ENCODE data around the gene PTPRU. TPM values are rescaled to one million over a fixed set of nuclear protein-coding genes. Genes with fewer than 3 reads are reported as not detected.

PTPRU gene
- polyA plus RNA-seq, 1 of the 3 experiments (the other 2 are of a cell fraction), result 3.5 TPM

- no peak overlapping the region for H2AFZ ChIP-seq (ENCODE audit: low read depth)
- peaks cover 25 to 30% of the 10 kb centered on the region in 2 experiments for H3K36me3 ChIP-seq (replicated peaks in 1 of 2; ENCODE audit: control insufficient read depth in 1 of 2, insufficient read depth in 2 of 2, low read length in 1 of 2)
- no peak overlapping the region for H3K4me3 ChIP-seq (ENCODE audit: low read depth in 2 of 2, low read length in 1 of 2)
- peaks cover 0 to 8% of the 10 kb centered on the region in 2 experiments; a peak in 2 of 4 replicates for H3K4me1 ChIP-seq (ENCODE audit: control insufficient read depth in 1 of 2, insufficient read depth in 2 of 2, low read depth in 1 of 2, low read length in 1 of 2)
- H3K79me2 ChIP-seq (ENCODE audit: insufficient read depth), result no peaks in the 10 kb centered on the region
- no peak overlapping the region for H3K9ac ChIP-seq
- no peaks in the 10 kb centered on the region for H3K9me2 ChIP-seq
- H3F3A ChIP-seq (replicated peaks; ENCODE audit: insufficient read depth), result peaks cover 3% of the 10 kb centered on the region
- CTCF ChIA-PET, result interaction anchor here (1.0 to 1.7 kb wide), 2 partner anchors 9 to 11 kb away, joined by 3 to 5 read pairs; no protein-coding TSS in a partner anchor
- whole genome bisulfite sequencing (ENCODE audit: low lambda C conversion rate), result 96% methylated on average over 12 of the region's 12 CpGs
- no peaks in the 10 kb centered on the region for H3K27me3 ChIP-seq (ENCODE audit: insufficient read depth)
- no peak for DNase-seq
- POLR2A ChIA-PET, result no interaction called here
- H3K27ac ChIP-seq (ENCODE audit: low read depth in 2 of 2, low read length in 1 of 2), result no peak overlapping the region
- TF ChIP-seq, protein P1, sequence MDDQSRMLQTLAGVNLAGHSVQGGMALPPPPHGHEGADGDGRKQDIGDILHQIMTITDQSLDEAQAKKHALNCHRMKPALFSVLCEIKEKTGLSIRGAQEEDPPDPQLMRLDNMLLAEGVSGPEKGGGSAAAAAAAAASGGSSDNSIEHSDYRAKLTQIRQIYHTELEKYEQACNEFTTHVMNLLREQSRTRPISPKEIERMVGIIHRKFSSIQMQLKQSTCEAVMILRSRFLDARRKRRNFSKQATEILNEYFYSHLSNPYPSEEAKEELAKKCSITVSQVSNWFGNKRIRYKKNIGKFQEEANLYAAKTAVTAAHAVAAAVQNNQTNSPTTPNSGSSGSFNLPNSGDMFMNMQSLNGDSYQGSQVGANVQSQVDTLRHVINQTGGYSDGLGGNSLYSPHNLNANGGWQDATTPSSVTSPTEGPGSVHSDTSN (IDR thresholded peaks at IDR 0.05), result no peak
- TF ChIP-seq EP300 (IDR thresholded peaks at IDR 0.05; ENCODE audit: borderline replicate concordance in 1 of 2, low read depth in 1 of 2, low read length in 1 of 2) (no peak), YY1 (IDR thresholded peaks at IDR 0.05; ENCODE audit: low read depth) (no peak), NRF1 (IDR thresholded peaks at IDR 0.05; ENCODE audit: low read depth, low read length) (no peak), POLR2AphosphoS5 (IDR thresholded peaks at IDR 0.05; ENCODE audit: low read depth, low read length) (no peak), USF1 (IDR thresholded peaks at IDR 0.05; ENCODE audit: borderline replicate concordance, low read depth) (no peak), SMC3 (IDR thresholded peaks at IDR 0.05; ENCODE audit: low read depth, low read length) (no peak), GABPA (IDR thresholded peaks at IDR 0.05; ENCODE audit: low read depth) (no peak), EZH2phosphoT487 (IDR thresholded peaks at IDR 0.05; ENCODE audit: borderline replicate concordance, low read depth) (no peak)
- TF ChIP-seq, protein P2, sequence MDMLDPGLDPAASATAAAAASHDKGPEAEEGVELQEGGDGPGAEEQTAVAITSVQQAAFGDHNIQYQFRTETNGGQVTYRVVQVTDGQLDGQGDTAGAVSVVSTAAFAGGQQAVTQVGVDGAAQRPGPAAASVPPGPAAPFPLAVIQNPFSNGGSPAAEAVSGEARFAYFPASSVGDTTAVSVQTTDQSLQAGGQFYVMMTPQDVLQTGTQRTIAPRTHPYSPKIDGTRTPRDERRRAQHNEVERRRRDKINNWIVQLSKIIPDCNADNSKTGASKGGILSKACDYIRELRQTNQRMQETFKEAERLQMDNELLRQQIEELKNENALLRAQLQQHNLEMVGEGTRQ (IDR thresholded peaks at IDR 0.05; ENCODE audit: borderline replicate concordance, low read depth, low read length), result no peak
- H3K4me2 ChIP-seq, result no peak overlapping the region
- H4K20me1 ChIP-seq (ENCODE audit: insufficient read depth), result no peaks in the 10 kb centered on the region
- no peaks in the 10 kb centered on the region for H3K9me3 ChIP-seq
These were observed 25.0 kb upstream of the PTPRU start for GRCh38 chr1:29211086-29212030.

DNA sequence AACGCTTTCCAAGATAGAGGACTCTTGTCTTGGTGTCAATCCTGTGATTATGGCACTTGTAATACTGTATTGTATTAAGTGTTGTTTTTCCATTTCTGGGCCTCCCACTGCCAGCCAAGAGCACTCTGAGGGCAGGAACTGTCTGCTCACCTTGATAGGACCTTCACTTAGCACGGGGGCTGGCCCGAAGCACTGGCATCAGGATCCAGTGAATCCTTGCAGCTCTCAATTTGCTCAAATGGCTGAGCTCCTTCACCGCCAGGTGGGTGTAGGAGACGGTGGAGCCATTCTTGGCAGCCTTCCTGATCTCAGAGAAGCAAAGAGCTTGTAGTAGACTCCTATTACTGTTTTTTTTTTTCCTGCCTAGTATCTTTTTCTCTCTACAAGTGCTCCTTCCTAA is 23.3 kb upstream of the PTPRU start:
- H3K79me2 ChIP-seq (ENCODE audit: insufficient read depth), result no peaks in the 10 kb centered on the region
- CTCF ChIA-PET, result interaction anchor here (1.3 kb wide), 1 partner anchor 15 kb away, joined by 4 read pairs; no protein-coding TSS in a partner anchor
- no peaks in the 10 kb centered on the region for H3K9me3 ChIP-seq
- H3F3A ChIP-seq (replicated peaks; ENCODE audit: insufficient read depth), result peaks cover 3% of the 10 kb centered on the region
- no peak overlapping the region for H2AFZ ChIP-seq (ENCODE audit: low read depth)
- H3K9me2 ChIP-seq, result no peaks in the 10 kb centered on the region
- no peaks in the 10 kb centered on the region for H4K20me1 ChIP-seq (ENCODE audit: insufficient read depth)
- H3K36me3 ChIP-seq (replicated peaks in 1 of 2; ENCODE audit: control insufficient read depth in 1 of 2, insufficient read depth in 2 of 2, low read length in 1 of 2), result peaks cover 23 to 30% of the 10 kb centered on the region in 2 experiments
- DNase-seq, result no peak
- no peak overlapping the region for H3K27ac ChIP-seq (ENCODE audit: low read depth in 2 of 2, low read length in 1 of 2)
- POLR2A ChIA-PET, result no interaction called here
- no peak overlapping the region for H3K4me3 ChIP-seq (ENCODE audit: low read depth in 2 of 2, low read length in 1 of 2)
- H3K4me2 ChIP-seq, result no peak overlapping the region
- peaks cover 0 to 8% of the 10 kb centered on the region in 2 experiments; a peak in 2 of 4 replicates for H3K4me1 ChIP-seq (ENCODE audit: control insufficient read depth in 1 of 2, insufficient read depth in 2 of 2, low read depth in 1 of 2, low read length in 1 of 2)
- no peaks in the 10 kb centered on the region for H3K27me3 ChIP-seq (ENCODE audit: insufficient read depth)
- WGBS (ENCODE audit: low lambda C conversion rate), result 83% methylated on average over 5 of the region's 5 CpGs
- no peak for TF ChIP-seq SMC3 (IDR thresholded peaks at IDR 0.05; ENCODE audit: low read depth, low read length)
- no peak for TF ChIP-seq CHD2 (IDR thresholded peaks at IDR 0.05; ENCODE audit: low read length, partially characterized antibody)
- no peak for TF ChIP-seq RXRA (IDR thresholded peaks at IDR 0.05; ENCODE audit: borderline replicate concordance, low read depth)
- TF ChIP-seq FOSL2 (IDR thresholded peaks at IDR 0.05; ENCODE audit: borderline replicate concordance, low read depth), result no peak
- no peak for TF ChIP-seq FOXM1 (IDR thresholded peaks at IDR 0.05; ENCODE audit: low read depth)
- TF ChIP-seq EP300 (IDR thresholded peaks at IDR 0.05; ENCODE audit: borderline replicate concordance in 1 of 2, low read depth in 1 of 2, low read length in 1 of 2), result no peak
- no peak for TF ChIP-seq ELF1 (IDR thresholded peaks at IDR 0.05)
- TF ChIP-seq CTCF (IDR thresholded peaks at IDR 0.05), result no peak
- H3K9ac ChIP-seq, result no peak overlapping the region

All from SK-N-SH (cell line).